BLaER1 treated with 17β-estradiol and CSF1 and Interleukin-3, amounts not matched to agents 10 nM and 100 nM (cell line): ENCODE data around the gene MYOG.

ENCODE experiments used
- H3K27ac ChIP-seq, 11 experiments: shearing (Covaris generic); formaldehyde crosslinking; 2 replicates each; pipeline ENCODE4 v1.8.1; 2022
- H3K27me3 ChIP-seq, 11 experiments: shearing (Covaris generic); formaldehyde crosslinking; 2 replicates each; pipeline ENCODE4 v1.8.1; 2022
- H3K36me3 ChIP-seq, 11 experiments: shearing (Covaris generic); formaldehyde crosslinking; 2 replicates each; pipeline ENCODE4 v1.8.1; 2022
- H3K4me1 ChIP-seq, 10 experiments: shearing (Covaris generic); formaldehyde crosslinking; 2 replicates each; pipeline ENCODE4 v1.8.1; 2022
- H3K4me2 ChIP-seq, 11 experiments: shearing (Covaris generic); formaldehyde crosslinking; 2 replicates each; pipeline ENCODE4 v1.8.1; 2022
- H3K4me3 ChIP-seq, 10 experiments: shearing (Covaris generic); formaldehyde crosslinking; 2 replicates each; pipeline ENCODE4 v1.8.1; 2022
- H3K9ac ChIP-seq, 11 experiments: shearing (Covaris generic); formaldehyde crosslinking; 2 replicates each; pipeline ENCODE4 v1.8.1; 2022
- H3K9me3 ChIP-seq, 11 experiments: shearing (Covaris generic); formaldehyde crosslinking; replicated peaks in 1 of 11; 2 replicates each; pipeline ENCODE4 v1.8.1; 2022
- H4K20me1 ChIP-seq, 11 experiments: shearing (Covaris generic); formaldehyde crosslinking; 2 replicates each; pipeline ENCODE4 v1.8.1; 2022
- Cebpa-rat ChIP-seq, 11 experiments: shearing (Covaris generic); IDR thresholded peaks; 2 replicates each; pipeline ENCODE4 v1.8.1; 2022

The MYOG gene

GRCh38 chr1:203046984-203047630, 38.7 kb downstream of the MYOG start:
- peak overlapping the region in 3 of 11 experiments; percentile 14 to 35 (median 22); a peak in 3 of 22 replicates for H3K27ac ChIP-seq
- H3K9ac ChIP-seq: peak overlapping the region in 4 of 11 experiments; percentile 11 to 37 (median 23); a peak in 3 of 22 replicates
- H3K36me3 ChIP-seq: peaks cover 0 to 67% (median 56%) of the 10 kb centered on the region in 11 experiments; a peak in 16 of 22 replicates

GRCh38 chr1:203045821-203046594, 39.8 kb downstream of the MYOG start:
- no peaks in the 10 kb centered on the region for H3K27me3 ChIP-seq
- H3K4me1 ChIP-seq: peaks cover 26 to 47% (median 41%) of the 10 kb centered on the region in 10 experiments
- peak overlapping the region in 1 of 11 experiments; percentile 22; a peak in 1 of 22 replicates for H3K9ac ChIP-seq
- H3K4me3 ChIP-seq: no peak overlapping the region
- peak overlapping the region in 2 of 11 experiments; percentile 22 to 74; a peak in 3 of 22 replicates for H3K4me2 ChIP-seq
- no peak overlapping the region for H3K27ac ChIP-seq
- H4K20me1 ChIP-seq: peaks cover 0 to 34% (median 0%) of the 10 kb centered on the region in 11 experiments; a peak in 6 of 22 replicates
- no peaks in the 10 kb centered on the region for H3K9me3 ChIP-seq
- H3K36me3 ChIP-seq: peaks cover 0 to 73% (median 56%) of the 10 kb centered on the region in 11 experiments; a peak in 16 of 22 replicates
- TF ChIP-seq Cebpa-rat (IDR thresholded peaks at IDR 0.05): no peak

More at GRCh38 chr1:203046984-203047630, 38.7 kb downstream of the MYOG start:
- Histone ChIP-seq H3K9me3 (no peaks in the 10 kb centered on the region), H3K4me1 (peaks cover 37 to 50% (median 43%) of the 10 kb centered on the region in 10 experiments), H3K4me3 (no peak overlapping the region), H3K4me2 (peak overlapping the region; percentile 23 to 76 (median 57); a peak in 21 of 22 replicates), H3K27me3 (peaks cover 0 to 9% (median 0%) of the 10 kb centered on the region in 11 experiments; a peak in 4 of 22 replicates), H4K20me1 (peaks cover 0 to 30% (median 0%) of the 10 kb centered on the region in 11 experiments; a peak in 5 of 22 replicates)
- no peak for TF ChIP-seq Cebpa-rat (IDR thresholded peaks at IDR 0.05)

DNA sequence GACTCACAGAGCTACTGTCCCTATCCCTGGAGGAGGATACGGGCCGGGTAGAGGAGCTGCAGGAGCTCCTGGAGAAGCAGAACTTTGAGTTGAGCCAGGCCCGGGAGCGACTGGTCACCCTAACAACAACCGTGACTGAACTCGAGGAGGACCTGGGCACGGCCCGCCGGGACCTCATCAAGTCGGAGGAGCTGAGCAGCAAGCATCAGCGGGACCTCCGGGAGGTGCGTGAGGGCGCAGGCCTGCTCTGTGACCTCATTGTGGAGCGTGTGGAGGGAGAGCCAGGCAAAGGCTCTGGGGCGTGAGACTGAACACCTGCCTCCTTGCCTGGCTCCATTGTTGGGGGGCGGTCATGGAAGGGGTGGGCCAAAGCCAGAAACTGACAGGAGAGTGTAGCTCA, 40.5 kb downstream of the MYOG start:
- H3K9ac ChIP-seq: no peak overlapping the region
- no peaks in the 10 kb centered on the region for H3K27me3 ChIP-seq
- no peaks in the 10 kb centered on the region for H3K9me3 ChIP-seq
- H3K4me2 ChIP-seq: no peak overlapping the region
- peaks cover 20 to 47% (median 41%) of the 10 kb centered on the region in 10 experiments for H3K4me1 ChIP-seq
- no peak overlapping the region for H3K27ac ChIP-seq
- H4K20me1 ChIP-seq: peaks cover 0 to 41% (median 0%) of the 10 kb centered on the region in 11 experiments; a peak in 6 of 22 replicates
- TF ChIP-seq Cebpa-rat (IDR thresholded peaks at IDR 0.05): no peak
- peaks cover 0 to 73% (median 56%) of the 10 kb centered on the region in 11 experiments; a peak in 16 of 22 replicates for H3K36me3 ChIP-seq
- no peak overlapping the region for H3K4me3 ChIP-seq

- H3K4me3 ChIP-seq: no peak overlapping the region
- peaks cover 25 to 51% (median 44%) of the 10 kb centered on the region in 10 experiments for H3K4me1 ChIP-seq
- no peaks in the 10 kb centered on the region for H3K27me3 ChIP-seq
- H3K9ac ChIP-seq: 0 out of 22 replicates have a peak overlapping the region, but pooled peaks of 1 of the 11 experiments have one; percentile 26
- no peak for TF ChIP-seq Cebpa-rat (IDR thresholded peaks at IDR 0.05)
- H3K27ac ChIP-seq: 0 out of 22 replicates have a peak overlapping the region, but pooled peaks of 1 of the 11 experiments have one; percentile 9
- H3K9me3 ChIP-seq: no peaks in the 10 kb centered on the region
- H3K36me3 ChIP-seq: peaks cover 0 to 73% (median 56%) of the 10 kb centered on the region in 11 experiments; a peak in 16 of 22 replicates
- peaks cover 0 to 47% (median 0%) of the 10 kb centered on the region in 11 experiments; a peak in 6 of 22 replicates for H4K20me1 ChIP-seq
- H3K4me2 ChIP-seq: no peak overlapping the region
Observed at GRCh38 chr1:203044546-203045250, 41.1 kb downstream of the MYOG start.

DNA sequence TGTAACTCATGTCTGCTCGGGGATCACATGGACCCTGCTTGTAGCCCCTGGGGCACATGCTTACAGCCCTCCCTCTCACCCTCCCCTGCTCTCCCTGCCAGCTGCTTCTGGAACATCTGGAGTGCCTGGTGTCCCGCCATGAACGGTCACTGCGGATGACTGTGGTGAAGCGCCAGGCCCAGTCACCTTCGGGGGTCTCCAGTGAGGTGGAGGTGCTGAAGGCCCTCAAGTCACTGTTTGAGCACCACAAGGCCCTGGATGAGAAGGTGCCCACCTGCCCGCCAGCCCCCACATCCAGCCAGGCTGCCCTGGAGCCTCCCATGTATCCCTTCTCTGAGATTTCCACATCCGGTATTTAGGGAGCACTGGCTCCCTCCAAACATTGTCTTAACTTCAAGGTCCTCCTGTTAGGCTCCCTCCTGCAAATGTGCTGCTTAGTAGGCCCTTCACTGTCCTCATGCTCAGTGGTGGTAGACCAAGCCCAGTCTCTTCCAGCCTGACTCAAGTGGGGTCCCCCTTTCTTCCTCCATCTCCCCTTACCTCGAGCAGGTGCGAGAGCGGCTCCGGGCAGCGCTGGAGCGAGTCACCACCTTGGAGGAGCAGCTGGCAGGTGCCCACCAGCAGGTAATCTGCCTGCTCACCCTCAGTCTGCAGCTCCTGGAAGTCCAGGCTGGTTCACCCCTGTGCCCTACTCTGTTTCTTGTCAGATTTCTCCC, 41.8 kb downstream of the MYOG start:
- Histone ChIP-seq H3K27ac (peak overlapping the region in 2 of 11 experiments; percentile 2 to 30; a peak in 3 of 22 replicates), H3K4me1 (peaks cover 28 to 58% (median 50%) of the 10 kb centered on the region in 10 experiments), H3K9me3 (no peaks in the 10 kb centered on the region), H3K36me3 (peaks cover 0 to 70% (median 54%) of the 10 kb centered on the region in 11 experiments; a peak in 16 of 22 replicates), H3K4me3 (no peak overlapping the region), H4K20me1 (peaks cover 0 to 52% (median 0%) of the 10 kb centered on the region in 11 experiments; a peak in 7 of 22 replicates), H3K4me2 (no peak overlapping the region), H3K9ac (no peak overlapping the region), H3K27me3 (no peaks in the 10 kb centered on the region)
- TF ChIP-seq Cebpa-rat (IDR thresholded peaks at IDR 0.05): no peak

GRCh38 chr1:203041351-203041932, 44.4 kb downstream of the MYOG start:
- H3K4me3 ChIP-seq: no peak overlapping the region
- H4K20me1 ChIP-seq: peaks cover 0 to 60% (median 0%) of the 10 kb centered on the region in 11 experiments; a peak in 9 of 22 replicates
- no peaks in the 10 kb centered on the region for H3K9me3 ChIP-seq
- no peak for TF ChIP-seq Cebpa-rat (IDR thresholded peaks at IDR 0.05)
- peak overlapping the region in 1 of 11 experiments; percentile 72; a peak in 1 of 22 replicates for H3K9ac ChIP-seq
- H3K4me2 ChIP-seq: peak overlapping the region in 6 of 11 experiments; percentile 87 to 100 (median 95); a peak in 10 of 22 replicates
- no peaks in the 10 kb centered on the region for H3K27me3 ChIP-seq
- H3K36me3 ChIP-seq: peaks cover 0 to 49% (median 35%) of the 10 kb centered on the region in 11 experiments; a peak in 15 of 22 replicates
- peak overlapping the region in 3 of 11 experiments; percentile 1 to 84 (median 2); a peak in 1 of 22 replicates for H3K27ac ChIP-seq
- peaks cover 39 to 64% (median 59%) of the 10 kb centered on the region in 10 experiments for H3K4me1 ChIP-seq

DNA sequence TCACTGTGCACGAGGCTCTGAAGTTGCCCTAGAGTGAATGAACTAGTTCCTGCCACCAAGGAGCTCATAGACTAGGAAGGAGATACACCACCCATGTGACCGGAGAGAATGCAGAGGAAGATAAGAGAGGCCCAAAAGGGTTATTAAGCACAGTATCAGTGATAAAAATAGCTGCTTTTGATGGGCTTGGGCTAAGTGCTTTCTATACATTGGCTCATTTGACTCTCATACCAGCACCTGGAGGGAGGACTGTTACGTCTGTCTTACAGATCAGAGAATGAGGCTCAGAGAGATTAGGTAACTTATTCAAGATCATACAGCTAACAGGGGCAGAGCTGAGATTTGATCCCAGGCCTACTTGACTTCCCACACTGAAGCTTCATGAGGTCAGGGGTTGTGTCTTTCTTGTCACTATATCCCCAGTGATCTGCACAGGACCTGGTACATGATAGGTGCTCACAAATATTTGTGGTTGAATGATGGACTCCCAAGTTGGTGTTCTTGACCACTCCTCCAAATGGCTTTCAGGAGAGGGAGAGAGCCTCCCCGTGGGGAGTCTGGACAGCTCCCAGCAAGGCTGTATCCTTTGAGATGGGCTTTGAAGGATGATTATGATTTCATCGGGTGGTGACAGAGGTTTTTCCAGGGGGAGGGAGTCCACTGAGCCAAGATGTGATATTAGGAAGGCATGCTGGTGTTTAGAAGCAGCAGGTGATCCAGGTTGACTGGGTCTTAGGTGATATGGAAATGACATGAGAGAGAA, 45.1 kb downstream of the MYOG start:
- Histone ChIP-seq H3K27me3 (no peaks in the 10 kb centered on the region), H3K4me1 (peaks cover 40 to 68% (median 61%) of the 10 kb centered on the region in 10 experiments), H3K4me3 (no peak overlapping the region; a peak in 1 of 20 replicates), H3K36me3 (peaks cover 0 to 41% (median 28%) of the 10 kb centered on the region in 11 experiments; a peak in 15 of 22 replicates), H4K20me1 (peaks cover 0 to 68% (median 0%) of the 10 kb centered on the region in 11 experiments; a peak in 9 of 22 replicates), H3K27ac (peak overlapping the region in 6 of 11 experiments; percentile 19 to 84 (median 62); a peak in 12 of 22 replicates), H3K4me2 (peak overlapping the region; percentile 18 to 100 (median 89); a peak in 21 of 22 replicates), H3K9ac (peak overlapping the region in 7 of 11 experiments; percentile 7 to 72 (median 19); a peak in 8 of 22 replicates), H3K9me3 (no peaks in the 10 kb centered on the region)
- TF ChIP-seq Cebpa-rat (IDR thresholded peaks at IDR 0.05): no peak
